RWPE2 (cell line): ENCODE measurements around the gene CCL7.
A peak's percentile ranks its signal among the peaks of the same experiment; 100 is the strongest.

Source experiments
- ATAC-seq: fragments of 200-7000 bp; cut with Tn5 transposase; 3 replicates; pipeline ENCODE4 v1.9.1; 2021; ENCODE audit warnings: low read depth
- DNase-seq: peaks from one replicate; pipeline ENCODE4 v3.0.0-alpha.2; 2020; ENCODE audit warnings: low spot score
- H3K27ac ChIP-seq: fragments of 450-650 bp; 2 replicates; pipeline ENCODE4 v1.5.1; 2017; ENCODE audit warnings: mild to moderate bottlenecking; ENCODE audit not compliant: poor library complexity, severe bottlenecking
- H3K27me3 ChIP-seq: fragments of 250-450 bp; sonication (Bioruptor Pico); 2 replicates; pipeline ENCODE4 v1.5.1; 2021; ENCODE audit warnings: mild to moderate bottlenecking, moderate library complexity; ENCODE audit not compliant: insufficient read depth, poor library complexity, severe bottlenecking
- H3K36me3 ChIP-seq: fragments of 250-450 bp; sonication (Bioruptor Pico); 2 replicates; pipeline ENCODE4 v1.5.1; 2020; ENCODE audit warnings: low read depth, mild to moderate bottlenecking, moderate library complexity
- H3K4me1 ChIP-seq: fragments of 250-450 bp; sonication (Bioruptor Pico); 2 replicates; pipeline ENCODE4 v1.5.1; 2021; ENCODE audit warnings: mild to moderate bottlenecking, moderate library complexity; ENCODE audit not compliant: insufficient read depth, poor library complexity, severe bottlenecking
- H3K4me3 ChIP-seq: fragments of 250-450 bp; sonication (Bioruptor Pico); 2 replicates; pipeline ENCODE4 v1.5.1; 2021; ENCODE audit warnings: mild to moderate bottlenecking, moderate library complexity; ENCODE audit not compliant: severe bottlenecking
- H3K9me3 ChIP-seq: fragments of 250-450 bp; sonication (Bioruptor Pico); 2 replicates; pipeline ENCODE4 v1.5.1; 2021; ENCODE audit warnings: mild to moderate bottlenecking, moderate library complexity; ENCODE audit not compliant: severe bottlenecking
- TF ChIP-seq, protein P1 (sequence below): fragments of 450-650 bp; IDR thresholded peaks from one replicate; pipeline ENCODE4 v1.5.1; 2017; ENCODE audit warnings: mild to moderate bottlenecking, moderate library complexity; ENCODE audit not compliant: poor library complexity, severe bottlenecking

Gene CCL7

GRCh38 chr17:34251186-34251585 is 18.8 kb upstream of the CCL7 start:
- no peaks in the 10 kb centered on the region for H3K27me3 ChIP-seq
- no peak overlapping the region for H3K4me3 ChIP-seq
- no peaks in the 10 kb centered on the region for H3K9me3 ChIP-seq
- no peaks in the 10 kb centered on the region for H3K4me1 ChIP-seq
- H3K36me3 ChIP-seq = no peaks in the 10 kb centered on the region
- ATAC-seq = no peak
- no peak for DNase-seq
- no peak overlapping the region for H3K27ac ChIP-seq
- TF ChIP-seq, protein P1, sequence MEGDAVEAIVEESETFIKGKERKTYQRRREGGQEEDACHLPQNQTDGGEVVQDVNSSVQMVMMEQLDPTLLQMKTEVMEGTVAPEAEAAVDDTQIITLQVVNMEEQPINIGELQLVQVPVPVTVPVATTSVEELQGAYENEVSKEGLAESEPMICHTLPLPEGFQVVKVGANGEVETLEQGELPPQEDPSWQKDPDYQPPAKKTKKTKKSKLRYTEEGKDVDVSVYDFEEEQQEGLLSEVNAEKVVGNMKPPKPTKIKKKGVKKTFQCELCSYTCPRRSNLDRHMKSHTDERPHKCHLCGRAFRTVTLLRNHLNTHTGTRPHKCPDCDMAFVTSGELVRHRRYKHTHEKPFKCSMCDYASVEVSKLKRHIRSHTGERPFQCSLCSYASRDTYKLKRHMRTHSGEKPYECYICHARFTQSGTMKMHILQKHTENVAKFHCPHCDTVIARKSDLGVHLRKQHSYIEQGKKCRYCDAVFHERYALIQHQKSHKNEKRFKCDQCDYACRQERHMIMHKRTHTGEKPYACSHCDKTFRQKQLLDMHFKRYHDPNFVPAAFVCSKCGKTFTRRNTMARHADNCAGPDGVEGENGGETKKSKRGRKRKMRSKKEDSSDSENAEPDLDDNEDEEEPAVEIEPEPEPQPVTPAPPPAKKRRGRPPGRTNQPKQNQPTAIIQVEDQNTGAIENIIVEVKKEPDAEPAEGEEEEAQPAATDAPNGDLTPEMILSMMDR = no peak

- H3K27ac ChIP-seq = no peak overlapping the region
- TF ChIP-seq, protein P1 = no peak
- no peaks in the 10 kb centered on the region for H3K9me3 ChIP-seq
- DNase-seq (no peak), ATAC-seq (no peak)
- H3K4me1 ChIP-seq = no peaks in the 10 kb centered on the region
- no peak overlapping the region for H3K4me3 ChIP-seq
- no peaks in the 10 kb centered on the region for H3K36me3 ChIP-seq
- H3K27me3 ChIP-seq = no peaks in the 10 kb centered on the region
Measured at GRCh38 chr17:34252095-34252443, 18.0 kb upstream of the CCL7 start.

- no peak overlapping the region for H3K27ac ChIP-seq
- TF ChIP-seq, protein P1 = no peak
- H3K9me3 ChIP-seq = no peaks in the 10 kb centered on the region
- H3K4me1 ChIP-seq = no peaks in the 10 kb centered on the region
- no peaks in the 10 kb centered on the region for H3K36me3 ChIP-seq
- DNase-seq = no peak
- no peak overlapping the region for H3K4me3 ChIP-seq
- no peaks in the 10 kb centered on the region for H3K27me3 ChIP-seq
- ATAC-seq = no peak
Measured at GRCh38 chr17:34252444-34253138, 17.4 kb upstream of the CCL7 start.

DNA sequence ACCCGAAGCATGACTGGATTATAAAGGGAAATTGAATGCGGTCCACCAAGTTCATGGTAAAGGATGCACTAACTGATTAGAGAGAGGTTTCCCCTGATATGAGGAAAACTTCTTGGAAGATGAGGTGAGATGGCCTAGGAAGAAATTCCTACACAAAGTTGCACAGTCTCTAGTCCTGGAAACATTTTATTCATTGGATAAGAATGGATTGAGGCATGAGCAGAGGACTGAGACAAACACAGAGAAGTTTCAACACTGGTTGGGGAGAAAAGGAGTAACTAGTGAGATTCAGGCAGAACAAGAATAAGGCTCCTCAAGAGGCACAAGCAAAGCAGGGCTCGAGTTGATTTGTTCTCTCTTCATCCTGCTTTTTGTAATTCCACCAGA is 16.9 kb upstream of the CCL7 start:
- no peak for ATAC-seq
- Histone ChIP-seq H3K27me3 (no peaks in the 10 kb centered on the region), H3K9me3 (no peaks in the 10 kb centered on the region), H3K36me3 (no peaks in the 10 kb centered on the region), H3K27ac (no peak overlapping the region), H3K4me1 (no peaks in the 10 kb centered on the region), H3K4me3 (no peak overlapping the region)
- DNase-seq = no peak
- TF ChIP-seq, protein P1 = no peak

DNA sequence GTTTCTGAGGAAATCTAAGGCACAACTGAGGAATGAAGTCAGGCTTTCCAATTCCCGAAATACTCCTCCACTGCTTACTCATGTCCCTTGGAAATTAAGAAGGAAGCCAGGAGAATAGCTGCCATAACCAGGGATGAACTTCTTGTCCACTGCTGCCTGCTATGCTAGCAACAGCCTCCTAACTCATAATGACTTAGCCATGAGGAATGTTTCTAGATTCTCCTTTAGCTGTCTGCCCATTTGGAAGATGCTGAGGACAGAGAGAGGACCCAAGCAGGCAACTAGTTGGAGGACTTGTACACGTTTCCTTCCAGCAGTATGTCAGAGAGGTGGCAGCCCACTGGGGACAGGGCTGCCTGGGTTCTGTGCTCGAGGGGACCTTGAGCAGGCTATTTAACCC is 15.9 kb upstream of the CCL7 start:
- Histone ChIP-seq H3K4me3 (no peak overlapping the region), H3K36me3 (no peaks in the 10 kb centered on the region), H3K9me3 (no peaks in the 10 kb centered on the region), H3K27ac (no peak overlapping the region), H3K4me1 (no peaks in the 10 kb centered on the region), H3K27me3 (no peaks in the 10 kb centered on the region)
- TF ChIP-seq, protein P1 = no peak
- peak; percentile 28; the same call in 1 of the 3 replicates for ATAC-seq
- no peak for DNase-seq
